Lower lobe of right lung (tissue), 2 donors: Measurements from ENCODE around the gene KCNN2. TPM values are rescaled to one million over a fixed set of nuclear protein-coding genes. Genes with fewer than 3 reads are reported as not detected.

Source experiments
- ATAC-seq, 2 donors: fragments of 200-7000 bp; cut with Tn5 transposase; one replicate each; pipeline ENCODE4 v1.9.1; 2020 to 2022; ENCODE audit warnings: mild to moderate bottlenecking in 2 of 2, moderate library complexity in 2 of 2
- DNase-seq: peaks from one replicate; pipeline ENCODE4 v3.0.0-alpha.2; 2020
- H3K27ac ChIP-seq: fragments of 200-600 bp; one replicate; pipeline ENCODE4 v1.8.0; 2022
- H3K27me3 ChIP-seq: fragments of 200-600 bp; one replicate; pipeline ENCODE4 v1.8.0; 2022; ENCODE audit warnings: low read depth
- H3K36me3 ChIP-seq: fragments of 200-600 bp; one replicate; pipeline ENCODE4 v1.8.0; 2022; ENCODE audit warnings: mild to moderate bottlenecking
- H3K4me1 ChIP-seq: fragments of 200-600 bp; one replicate; pipeline ENCODE4 v1.8.0; 2022
- H3K4me3 ChIP-seq: fragments of 200-600 bp; one replicate; pipeline ENCODE4 v1.8.0; 2022; ENCODE audit warnings: mild to moderate bottlenecking
- H3K9me3 ChIP-seq: fragments of 200-600 bp; one replicate; pipeline ENCODE4 v1.8.0; 2022
- intact Hi-C: fragments of 100-400 bp; cut with DNase I; formaldehyde crosslinking; loops from one replicate; pipeline ENCODE4 v1.11.0; 2022
- total RNA-seq: library from RNA; stranded (reverse); fragmentation: NEBNext Ultra II Directional; extraction: Animal tissue kit (Norgen Biotek cat#: 25700); gene quantifications from one replicate; pipeline ENCODE4 v1.2.1, GENCODE V29; 2021
- TF ChIP-seq, protein P1 (sequence below): fragments of 200-600 bp; IDR thresholded peaks from one replicate; pipeline ENCODE4 v1.8.0; 2022; ENCODE audit warnings: antibody characterized with exemption, mild to moderate bottlenecking
- donor health status: DM: no; HTN: yes; CAD: no; lungs with severe emphysema.

KCNN2 gene
- total RNA-seq, 1 donor from 2014 or later = 1.2 TPM

DNA sequence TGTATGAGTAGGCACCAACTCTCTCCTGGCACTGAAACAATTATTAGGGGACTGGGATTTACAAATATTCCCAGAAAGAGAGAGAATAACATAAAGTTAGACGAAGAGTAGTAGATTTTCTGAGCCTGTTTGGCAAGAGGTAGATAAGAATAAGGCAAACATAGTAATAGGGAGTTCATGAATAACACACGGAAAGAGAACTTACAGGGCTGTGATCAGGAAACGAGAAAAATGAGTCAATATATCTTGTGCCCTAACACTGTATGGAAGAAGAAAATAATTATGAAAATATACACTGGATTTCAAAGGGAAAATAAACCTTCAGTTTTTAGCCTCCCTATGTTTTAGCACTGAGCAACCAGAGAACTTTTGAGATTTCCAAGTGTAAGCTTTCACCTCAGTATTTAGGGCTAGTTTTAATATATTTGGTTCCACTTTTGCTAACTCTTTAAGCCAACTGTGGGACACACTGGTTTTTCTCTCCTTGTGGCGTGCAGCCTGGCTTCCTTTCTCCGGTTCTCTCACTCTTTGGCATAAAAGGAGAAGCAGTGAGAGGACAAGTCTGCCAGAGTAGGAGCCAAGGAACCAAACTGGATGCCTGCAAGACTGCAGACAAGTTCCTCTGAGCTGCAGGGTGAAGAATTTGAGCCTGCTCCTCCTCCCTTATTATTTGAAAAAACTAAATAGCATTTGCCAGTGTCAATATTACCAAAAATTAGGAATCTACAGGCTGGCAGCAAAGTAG is 6.6 kb upstream of the KCNN2 start:
- TF ChIP-seq, protein P1, sequence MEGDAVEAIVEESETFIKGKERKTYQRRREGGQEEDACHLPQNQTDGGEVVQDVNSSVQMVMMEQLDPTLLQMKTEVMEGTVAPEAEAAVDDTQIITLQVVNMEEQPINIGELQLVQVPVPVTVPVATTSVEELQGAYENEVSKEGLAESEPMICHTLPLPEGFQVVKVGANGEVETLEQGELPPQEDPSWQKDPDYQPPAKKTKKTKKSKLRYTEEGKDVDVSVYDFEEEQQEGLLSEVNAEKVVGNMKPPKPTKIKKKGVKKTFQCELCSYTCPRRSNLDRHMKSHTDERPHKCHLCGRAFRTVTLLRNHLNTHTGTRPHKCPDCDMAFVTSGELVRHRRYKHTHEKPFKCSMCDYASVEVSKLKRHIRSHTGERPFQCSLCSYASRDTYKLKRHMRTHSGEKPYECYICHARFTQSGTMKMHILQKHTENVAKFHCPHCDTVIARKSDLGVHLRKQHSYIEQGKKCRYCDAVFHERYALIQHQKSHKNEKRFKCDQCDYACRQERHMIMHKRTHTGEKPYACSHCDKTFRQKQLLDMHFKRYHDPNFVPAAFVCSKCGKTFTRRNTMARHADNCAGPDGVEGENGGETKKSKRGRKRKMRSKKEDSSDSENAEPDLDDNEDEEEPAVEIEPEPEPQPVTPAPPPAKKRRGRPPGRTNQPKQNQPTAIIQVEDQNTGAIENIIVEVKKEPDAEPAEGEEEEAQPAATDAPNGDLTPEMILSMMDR = no peak
- intact Hi-C loops = no loop called here
- Histone ChIP-seq H3K4me1 (no peaks in the 10 kb centered on the region), H3K27ac (no peak overlapping the region), H3K4me3 (no peak overlapping the region), H3K27me3 (peaks cover 10% of the 10 kb centered on the region), H3K36me3 (no peaks in the 10 kb centered on the region), H3K9me3 (no peaks in the 10 kb centered on the region)
- ATAC-seq (no peak), DNase-seq (no peak)

- intact Hi-C loops = no loop called here
- no peak overlapping the region for H3K4me3 ChIP-seq
- no peak for DNase-seq
- H3K27me3 ChIP-seq = peaks cover 40% of the 10 kb centered on the region
- no peak for ATAC-seq
- H3K36me3 ChIP-seq = no peaks in the 10 kb centered on the region
- H3K27ac ChIP-seq = no peak overlapping the region
- TF ChIP-seq, protein P1 = no peak
- peaks cover 22% of the 10 kb centered on the region for H3K4me1 ChIP-seq
- H3K9me3 ChIP-seq = no peaks in the 10 kb centered on the region
Observed at GRCh38 chr5:114358329-114358728, 3.5 kb upstream of the KCNN2 start.

DNA sequence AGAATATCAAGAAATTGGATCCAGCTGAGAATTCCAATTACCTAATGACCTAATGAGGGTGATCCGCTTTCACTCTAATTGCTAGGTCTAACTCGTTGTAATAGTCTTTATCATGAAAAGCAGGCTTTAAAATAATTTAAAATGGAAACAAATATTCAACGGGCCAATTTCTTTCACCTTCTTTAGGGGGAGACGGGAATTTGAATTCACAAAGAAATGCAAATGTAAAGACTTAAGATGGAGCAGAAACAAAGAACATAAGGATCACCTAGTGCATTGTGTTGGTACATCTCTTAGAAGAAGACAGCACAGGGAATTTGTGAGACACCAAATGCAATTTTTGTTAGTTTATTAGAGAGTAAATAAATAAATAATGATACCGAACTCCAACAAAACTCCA is 1.5 kb upstream of the KCNN2 start:
- TF ChIP-seq, protein P1 = no peak
- Histone ChIP-seq H3K9me3 (no peaks in the 10 kb centered on the region), H3K27ac (no peak overlapping the region), H3K4me3 (peak overlapping the region; percentile 58), H3K27me3 (peaks cover 54% of the 10 kb centered on the region), H3K4me1 (peaks cover 22% of the 10 kb centered on the region), H3K36me3 (no peaks in the 10 kb centered on the region)
- intact Hi-C loops = no loop called here
- ATAC-seq (no peak), DNase-seq (no peak)

DNA sequence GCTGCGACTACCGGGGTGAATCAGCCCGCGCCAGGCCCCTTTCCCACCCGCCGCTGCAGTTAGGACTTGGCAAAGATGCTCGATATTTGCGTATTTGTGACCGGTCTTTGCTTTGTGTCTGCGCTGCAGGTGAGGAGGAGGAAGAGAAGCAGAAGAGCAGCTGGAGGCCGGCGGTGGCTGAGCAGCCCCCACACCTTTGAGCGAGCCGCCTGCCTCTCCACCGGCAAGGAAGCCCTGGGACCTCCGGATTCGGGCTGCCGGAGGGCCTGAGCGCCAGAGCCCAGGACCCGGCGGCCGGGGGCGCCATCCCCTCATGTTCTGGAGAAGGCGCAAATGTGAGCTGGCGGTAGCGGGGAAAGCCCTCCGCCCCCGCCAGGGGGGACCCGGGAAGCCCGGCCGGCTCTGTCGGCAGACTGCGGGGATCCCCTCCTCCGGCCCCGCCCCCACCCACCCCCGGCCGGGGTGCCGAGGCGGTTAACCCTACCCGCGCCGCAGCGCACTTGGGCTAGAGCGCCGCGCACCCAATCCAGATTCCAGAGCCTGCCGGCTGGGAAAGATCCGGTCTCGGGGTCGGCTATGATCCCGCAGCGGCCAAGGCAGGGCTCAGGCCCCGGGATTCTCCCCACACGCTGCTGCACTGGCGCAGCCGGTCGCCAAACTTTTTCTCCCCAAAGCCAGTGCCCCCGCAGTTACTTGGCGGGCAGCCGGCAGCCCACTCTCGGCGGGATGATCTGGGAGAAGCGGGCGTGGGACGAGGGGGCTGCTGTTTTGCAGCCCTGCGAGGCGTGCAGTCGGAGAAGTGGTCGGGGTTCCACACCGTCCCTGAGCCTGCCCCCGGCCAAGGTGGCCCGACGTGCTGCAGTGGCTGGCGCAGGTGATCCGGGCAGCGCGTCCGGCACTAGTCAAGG is 800 bp upstream of the KCNN2 start:
- intact Hi-C loops = no loop called here
- peak overlapping the region; percentile 58 for H3K4me3 ChIP-seq
- peaks cover 54% of the 10 kb centered on the region for H3K27me3 ChIP-seq
- peaks cover 22% of the 10 kb centered on the region for H3K4me1 ChIP-seq
- no peaks in the 10 kb centered on the region for H3K9me3 ChIP-seq
- DNase-seq = no peak
- H3K27ac ChIP-seq = peak overlapping the region; percentile 15
- peak; percentile 54 to 72 for ATAC-seq
- H3K36me3 ChIP-seq = no peaks in the 10 kb centered on the region
- TF ChIP-seq, protein P1 = peak; percentile 25

DNA sequence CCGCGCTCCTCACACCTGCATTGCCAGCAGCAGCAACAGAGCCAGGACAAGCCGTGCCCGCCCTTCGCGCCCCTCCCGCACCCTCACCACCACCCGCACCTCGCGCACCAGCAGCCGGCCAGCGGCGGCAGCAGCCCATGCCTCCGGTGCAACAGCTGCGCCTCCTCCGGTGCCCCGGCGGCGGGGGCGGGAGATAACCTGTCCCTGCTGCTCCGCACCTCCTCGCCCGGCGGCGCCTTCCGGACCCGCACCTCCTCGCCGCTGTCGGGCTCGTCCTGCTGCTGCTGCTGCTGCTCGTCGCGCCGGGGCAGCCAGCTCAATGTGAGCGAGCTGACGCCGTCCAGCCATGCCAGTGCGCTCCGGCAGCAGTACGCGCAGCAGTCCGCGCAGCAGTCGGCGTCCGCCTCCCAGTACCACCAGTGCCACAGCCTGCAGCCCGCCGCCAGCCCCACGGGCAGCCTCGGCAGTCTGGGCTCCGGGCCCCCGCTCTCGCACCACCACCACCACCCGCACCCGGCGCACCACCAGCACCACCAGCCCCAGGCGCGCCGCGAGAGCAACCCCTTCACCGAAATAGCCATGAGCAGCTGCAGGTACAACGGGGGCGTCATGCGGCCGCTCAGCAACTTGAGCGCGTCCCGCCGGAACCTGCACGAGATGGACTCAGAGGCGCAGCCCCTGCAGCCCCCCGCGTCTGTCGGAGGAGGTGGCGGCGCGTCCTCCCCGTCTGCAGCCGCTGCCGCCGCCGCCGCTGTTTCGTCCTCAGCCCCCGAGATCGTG is 517 bp downstream of the KCNN2 start:
- Histone ChIP-seq H3K9me3 (no peaks in the 10 kb centered on the region), H3K4me1 (peaks cover 22% of the 10 kb centered on the region), H3K27ac (peak overlapping the region; percentile 56), H3K27me3 (peaks cover 54% of the 10 kb centered on the region), H3K4me3 (peak overlapping the region; percentile 58), H3K36me3 (no peaks in the 10 kb centered on the region)
- TF ChIP-seq, protein P1 = no peak
- ATAC-seq = peak; percentile 50 to 54
- peak; percentile 43 for DNase-seq
- intact Hi-C loops = no loop called here
